GM21526 (cell line): ENCODE measurements around the gene COMMD6.
A peak's percentile ranks its signal among the peaks of the same experiment; 100 is the strongest.
"Not testable (repeated sequence)": the region's sequence is repeated elsewhere in the genome, so short reads cannot be mapped to it uniquely, and the experiment has no call there.

Experiments
- ATAC-seq: cut with Tn5 transposase; IDR thresholded peaks from one replicate; pipeline ENCODE4 v1.9.1; 2021; ENCODE audit warnings: moderate library complexity; ENCODE audit not compliant: unreplicated experiment, low FRiP score

COMMD6 gene

GRCh38 chr13:75537401-75538365, at the start of gene COMMD6:
Gene COMMD6, minus strand, starts transcription at chr13:75537841. Its CDS starts 36 bp downstream, at chr13:75537805.
- ATAC-seq: peak; percentile 96

DNA sequence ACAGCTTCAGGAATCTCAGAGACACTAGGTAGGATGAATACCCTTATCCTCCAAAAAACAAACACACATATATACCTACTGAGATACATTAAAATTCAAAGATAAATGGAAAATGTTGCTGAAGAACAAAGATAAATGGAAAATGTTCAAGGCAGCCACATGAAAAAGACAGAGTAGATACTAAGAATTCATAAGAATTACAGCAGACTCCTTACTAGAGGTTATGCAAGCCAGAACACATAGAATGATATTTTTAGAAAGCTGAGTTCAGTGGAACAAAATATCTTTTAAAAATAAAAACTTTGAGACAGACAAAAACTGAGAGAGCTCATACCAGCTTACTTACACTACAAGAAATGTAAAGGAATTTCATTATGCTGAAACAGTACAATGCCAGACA, 47.5 kb upstream of the COMMD6 start:
- ATAC-seq: no peak

DNA sequence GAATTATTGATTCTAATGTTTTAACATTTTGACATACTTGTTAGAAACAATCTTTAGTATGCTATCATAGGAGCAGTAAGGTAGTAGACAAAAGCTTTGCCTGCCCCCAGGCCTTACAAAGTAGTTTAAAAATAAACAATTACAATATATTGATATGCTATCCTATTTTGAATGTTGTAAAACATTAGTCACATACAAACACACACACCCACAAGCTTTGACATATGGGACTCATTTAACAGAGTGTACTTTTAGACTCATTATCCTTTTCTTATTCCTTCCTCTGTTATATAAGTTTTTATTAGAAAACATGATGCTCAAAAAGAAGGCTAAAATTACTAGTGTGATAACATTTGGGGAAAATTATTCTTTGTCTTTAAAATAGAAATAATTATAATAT, 45.5 kb upstream of the COMMD6 start:
- ATAC-seq: no peak

GRCh38 chr13:75581874-75582640, 44.4 kb upstream of the COMMD6 start:
- ATAC-seq: no peak

GRCh38 chr13:75579529-75579928, 41.9 kb upstream of the COMMD6 start:
- peak; percentile 55 for ATAC-seq

DNA sequence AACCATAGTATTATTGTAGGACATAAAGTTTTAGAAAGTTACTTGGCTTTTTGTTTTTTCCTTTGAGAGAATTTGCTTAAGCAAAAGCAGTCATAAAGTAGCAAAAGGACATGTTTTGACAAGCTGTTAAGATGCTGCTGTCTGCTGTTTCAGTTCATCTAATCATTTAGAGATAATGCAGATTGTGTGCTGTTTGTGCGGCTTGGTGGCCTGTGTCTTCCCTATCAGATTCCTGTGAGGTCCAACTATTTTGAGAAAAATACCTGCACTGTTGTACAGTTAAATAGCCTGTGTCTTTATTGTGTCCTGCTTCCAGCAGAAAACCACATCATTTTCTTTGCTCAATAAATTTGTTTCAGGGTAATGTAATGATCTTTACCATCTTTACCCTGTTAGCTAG, 31.9 kb upstream of the COMMD6 start:
- ATAC-seq: no peak

GRCh38 chr13:75566658-75567057, 29.0 kb upstream of the COMMD6 start:
- ATAC-seq: no peak

DNA sequence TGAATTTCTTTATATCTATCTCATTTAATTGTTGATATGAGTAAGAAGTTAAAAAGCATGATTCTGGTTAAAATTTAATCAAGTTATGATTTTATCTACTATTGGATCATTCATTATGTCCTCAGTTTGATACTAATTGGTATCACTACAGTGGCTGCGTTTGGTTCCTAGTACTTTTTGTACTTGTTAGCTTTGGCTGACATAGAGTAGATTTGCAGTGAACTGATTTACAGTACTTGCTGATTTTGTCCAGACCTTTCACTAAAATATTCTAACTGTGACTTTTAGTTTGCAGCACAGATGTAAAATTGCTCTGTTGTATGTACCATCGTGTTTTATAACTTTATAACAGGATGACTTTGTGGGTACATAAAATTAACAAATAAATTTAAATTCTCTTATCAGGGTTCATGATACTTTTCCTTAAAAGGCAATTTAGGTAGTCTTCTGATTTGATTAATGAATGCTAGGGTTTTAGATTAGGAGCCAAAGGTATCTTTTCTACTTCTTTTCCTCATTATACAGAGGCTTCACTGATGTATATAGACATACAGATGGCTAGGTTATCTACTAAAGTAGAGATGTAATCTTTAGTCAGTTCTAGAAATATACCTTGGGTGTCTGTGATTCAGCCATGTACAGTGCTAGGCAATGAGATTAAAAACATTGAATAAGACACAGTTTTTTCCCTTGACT, 20.7 kb upstream of the COMMD6 start:
- no peak for ATAC-seq

DNA sequence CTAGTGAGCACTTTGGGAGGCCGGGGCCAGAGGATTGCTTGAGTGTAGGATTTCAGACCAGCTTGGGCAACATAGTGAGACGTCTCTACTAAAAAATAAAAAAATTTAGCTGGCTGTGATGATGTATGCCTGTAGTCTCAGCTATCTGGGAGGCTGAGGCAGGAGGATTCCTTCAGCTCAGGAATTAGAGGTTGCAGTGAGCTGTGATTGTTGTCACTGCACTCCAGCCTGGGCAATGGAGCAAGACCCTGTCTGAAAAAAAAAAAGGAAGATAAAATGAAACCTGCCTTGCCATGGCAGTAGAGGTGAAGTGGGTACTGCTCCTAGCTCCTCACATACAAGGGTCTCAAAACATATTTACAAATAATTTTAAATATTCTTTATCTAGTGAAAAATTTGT, 19.3 kb upstream of the COMMD6 start:
- ATAC-seq: no peak

DNA sequence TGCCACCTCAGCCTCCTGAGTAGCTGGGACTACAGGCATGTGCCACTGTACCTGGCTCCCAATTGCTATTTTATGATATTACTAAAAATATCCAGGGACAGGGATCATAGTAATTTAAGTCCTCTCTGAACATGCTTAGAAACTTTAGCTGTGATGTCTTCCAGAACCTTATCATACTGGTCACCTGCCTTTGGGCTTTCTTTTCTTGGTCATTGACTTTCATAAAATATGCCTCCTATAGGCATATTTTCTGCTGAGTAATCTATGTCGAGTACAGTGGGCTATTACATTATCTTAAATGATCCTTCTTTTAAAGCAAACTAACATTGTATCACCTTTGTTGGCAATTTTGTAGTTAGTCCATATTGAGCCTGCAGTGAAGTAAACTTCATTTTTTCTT, 18.2 kb upstream of the COMMD6 start:
- ATAC-seq: no peak

- ATAC-seq: no peak
These were observed 17.3 kb upstream of the COMMD6 start for GRCh38 chr13:75554981-75555380.

- ATAC-seq: no peak
These were observed 16.8 kb upstream of the COMMD6 start for GRCh38 chr13:75554464-75554863.

DNA sequence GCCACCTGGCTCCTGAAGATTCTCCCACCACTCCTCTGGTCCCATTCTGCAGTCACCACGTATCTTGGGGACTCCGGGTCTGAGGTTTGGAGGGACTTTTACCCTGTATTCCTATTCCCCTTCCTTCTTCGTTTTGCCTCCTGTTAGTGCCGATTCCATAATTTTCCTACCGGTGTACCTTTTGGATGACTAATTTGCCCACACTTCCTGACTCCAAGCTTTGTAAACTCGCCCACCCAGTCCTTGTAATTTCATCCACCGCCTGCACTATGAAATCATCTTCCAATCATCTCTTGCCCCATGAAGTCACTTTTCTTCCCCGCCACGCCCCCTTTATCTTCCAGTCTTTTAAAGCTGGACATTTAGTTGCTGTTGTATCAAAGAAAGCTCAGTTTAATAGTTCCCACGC, 12.5 kb upstream of the COMMD6 start:
- ATAC-seq: peak; percentile 11

- ATAC-seq: peak; percentile 95
These were observed 11.9 kb upstream of the COMMD6 start, which contains the start of gene UCHL3 for GRCh38 chr13:75549262-75550158. Gene UCHL3, plus strand, starts transcription at chr13:75549791. Its CDS starts 30 bp downstream, at chr13:75549821.

GRCh38 chr13:75547917-75548316, 10.3 kb upstream of the COMMD6 start:
- no peak for ATAC-seq

GRCh38 chr13:75545386-75545785, 7.7 kb upstream of the COMMD6 start:
- ATAC-seq: not testable (repeated sequence)

- no peak for ATAC-seq
These were observed 7.2 kb upstream of the COMMD6 start for GRCh38 chr13:75544681-75545330.

- ATAC-seq: no peak
These were observed 4.3 kb upstream of the COMMD6 start for GRCh38 chr13:75541961-75542360.

DNA sequence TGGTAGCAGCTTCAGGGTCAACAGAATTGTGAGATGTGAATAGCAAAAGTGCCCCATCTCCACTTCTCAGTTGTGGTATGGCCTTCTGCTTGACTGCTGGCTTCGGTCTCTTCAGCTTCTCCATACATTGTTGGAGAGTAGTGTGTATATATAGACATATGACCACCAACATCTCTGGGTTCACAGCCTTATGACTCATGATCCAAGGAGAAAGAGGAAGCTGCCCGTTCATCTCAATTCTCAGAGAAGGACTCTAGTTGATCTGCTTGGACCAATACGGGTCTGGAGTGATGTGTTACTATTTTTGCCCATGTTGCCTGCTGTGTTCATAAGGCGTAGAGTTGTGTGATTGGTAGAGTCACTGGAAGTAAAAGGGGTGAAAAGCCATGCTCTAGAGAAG, 3.6 kb upstream of the COMMD6 start:
- ATAC-seq: no peak
